Neuronal stem cell (in vitro differentiated cells): ENCODE data around the gene UNC5B.

ENCODE experiments used
- DNase-seq: peaks from one replicate; pipeline ENCODE4 v3.0.0-alpha.2; 2013; ENCODE audit warnings: low spot score
- H2AFZ ChIP-seq: one replicate; pipeline ENCODE4 v1.6.1; 2013; ENCODE audit warnings: mild to moderate bottlenecking, low read length, inconsistent platforms
- H2AK5ac ChIP-seq: 2 replicates; pipeline ENCODE4 v1.6.1; 2013; ENCODE audit warnings: low read depth, mild to moderate bottlenecking, inconsistent platforms, low read length, moderate library complexity, mixed read lengths
- H2BK120ac ChIP-seq: 2 replicates; pipeline ENCODE4 v1.6.1; 2013; ENCODE audit warnings: low read depth, mild to moderate bottlenecking, inconsistent platforms, low read length, moderate library complexity, mixed read lengths
- H2BK12ac ChIP-seq: one replicate; pipeline ENCODE4 v1.6.1; 2013; ENCODE audit warnings: low read length, inconsistent platforms
- H2BK15ac ChIP-seq: 2 replicates; pipeline ENCODE4 v1.6.1; 2013; ENCODE audit warnings: mild to moderate bottlenecking, low read length, inconsistent platforms, mixed read lengths
- H2BK5ac ChIP-seq: one replicate; pipeline ENCODE4 v1.6.1; 2013; ENCODE audit warnings: inconsistent platforms, mild to moderate bottlenecking, low read length, moderate library complexity
- H3K14ac ChIP-seq: one replicate; pipeline ENCODE4 v1.6.1; 2013; ENCODE audit warnings: low read length, inconsistent platforms
- H3K18ac ChIP-seq: 2 replicates; pipeline ENCODE4 v1.6.1; 2013; ENCODE audit warnings: low read length, inconsistent platforms
- H3K23ac ChIP-seq: 2 replicates; pipeline ENCODE4 v1.6.1; 2013; ENCODE audit warnings: low read depth, mild to moderate bottlenecking, mixed read lengths, low read length, inconsistent platforms; ENCODE audit not compliant: poor library complexity
- H3K27ac ChIP-seq: replicated peaks from 3 replicates; pipeline ENCODE4 v1.5.1; 2013; ENCODE audit warnings: low read length, inconsistent platforms
- H3K27me3 ChIP-seq, 3 experiments: 2 replicates each; pipeline ENCODE4 v1.6.1; 2013; ENCODE audit warnings: low read length in 3 of 3, mild to moderate bottlenecking in 2 of 3, inconsistent platforms in 1 of 3, low read depth in 1 of 3, mixed read lengths in 1 of 3, moderate library complexity in 1 of 3; ENCODE audit not compliant: control insufficient read depth in 3 of 3, insufficient read depth in 3 of 3
- H3K36me3 ChIP-seq, 2 donors: replicated peaks in 1 of 2; 2 replicates each; pipeline ENCODE4 v1.6.1; 2013; ENCODE audit warnings: low read length in 2 of 2; ENCODE audit not compliant: control insufficient read depth in 2 of 2, insufficient read depth in 2 of 2
- H3K4ac ChIP-seq: 2 replicates; pipeline ENCODE4 v1.6.1; 2013; ENCODE audit warnings: inconsistent platforms, mild to moderate bottlenecking, low read length, moderate library complexity
- H3K4me1 ChIP-seq, 2 donors: 1 replicate in 1 of 2; 2 replicates in 1 of 2; pipeline ENCODE4 v1.6.1; 2013; ENCODE audit warnings: low read length in 2 of 2, low read depth in 1 of 2; ENCODE audit not compliant: control insufficient read depth in 2 of 2, insufficient read depth in 1 of 2
- H3K4me2 ChIP-seq: one replicate; pipeline ENCODE4 v1.6.1; 2013; ENCODE audit warnings: mild to moderate bottlenecking, low read length, inconsistent platforms; ENCODE audit not compliant: insufficient read depth, poor library complexity, severe bottlenecking
- H3K4me3 ChIP-seq, 2 donors: 2 replicates each; pipeline ENCODE4 v1.5.1; 2013; ENCODE audit warnings: low read length in 2 of 2, mild to moderate bottlenecking in 2 of 2, inconsistent platforms in 1 of 2, moderate library complexity in 1 of 2
- H3K79me1 ChIP-seq: one replicate; pipeline ENCODE4 v1.6.1; 2013; ENCODE audit warnings: low read depth, mild to moderate bottlenecking, inconsistent platforms, low read length, moderate library complexity
- H3K9ac ChIP-seq: one replicate; pipeline ENCODE4 v1.6.1; 2013; ENCODE audit warnings: mild to moderate bottlenecking, low read depth, low read length, inconsistent platforms; ENCODE audit not compliant: poor library complexity
- H3K9me3 ChIP-seq, 2 donors: replicated peaks in 1 of 2; 2 replicates each; pipeline versions ENCODE3 to v1.6.1; 2013; ENCODE audit warnings: low read length in 2 of 2, mild to moderate bottlenecking in 2 of 2, inconsistent platforms in 1 of 2, low read depth in 1 of 2, mixed read lengths in 1 of 2, moderate library complexity in 1 of 2; ENCODE audit not compliant: control insufficient read depth in 2 of 2, insufficient read depth in 1 of 2
- H4K8ac ChIP-seq: one replicate; pipeline ENCODE4 v1.6.1; 2013; ENCODE audit warnings: low read depth, mild to moderate bottlenecking, inconsistent platforms, low read length, moderate library complexity
- H4K91ac ChIP-seq: one replicate; pipeline ENCODE4 v1.6.1; 2013; ENCODE audit warnings: low read length, low read depth, mild to moderate bottlenecking, inconsistent platforms; ENCODE audit not compliant: poor library complexity
- WGBS, 2 donors: extraction: QIAGEN DNeasy Blood & Tissue Kit; methylation state at CpG; one replicate each; pipeline ENCODE4 v1.1.7; 2013; ENCODE audit warnings: missing lambda C conversion rate in 2 of 2, mixed read lengths in 1 of 2; ENCODE audit not compliant: insufficient read length in 2 of 2, insufficient replicate concordance in 1 of 2; ENCODE audit errors: extremely low coverage in 2 of 2; 5-methylcytosine and 5-hydroxymethylcytosine counted together

UNC5B gene

GRCh38 chr10:71221586-71222202 lies 9.3 kb downstream of the UNC5B start:
- WGBS, 2 donors = no CpG with 5 or more reads among the region's 5 CpGs
- Histone ChIP-seq H4K8ac (no peak overlapping the region), H2BK12ac (no peak overlapping the region), H3K18ac (no peak overlapping the region), H3K4me1 (peaks cover 3 to 16% of the 10 kb centered on the region in 2 donors), H3K9ac (no peak overlapping the region), H3K4me2 (no peak overlapping the region), H3K4me3 (no peak overlapping the region), H2BK120ac (peak overlapping the region; percentile 8), H3K14ac (no peak overlapping the region), H3K79me1 (no peaks in the 10 kb centered on the region), H3K27me3 (peaks cover 0 to 46% (median 3%) of the 10 kb centered on the region in 3 experiments), H4K91ac (no peak overlapping the region), H2AFZ (no peak overlapping the region), H3K27ac (no peak overlapping the region), H2AK5ac (peak overlapping the region; percentile 80), H3K23ac (no peak overlapping the region), H3K9me3 (no peaks in the 10 kb centered on the region), H3K36me3 (no peaks in the 10 kb centered on the region), H2BK5ac (no peak overlapping the region), H2BK15ac (no peak overlapping the region), H3K4ac (no peak overlapping the region)
- no peak for DNase-seq

- Histone ChIP-seq H3K27me3 (peaks cover 0 to 37% (median 2%) of the 10 kb centered on the region in 3 experiments), H3K4me1 (peaks cover 0 to 13% of the 10 kb centered on the region in 2 donors), H3K14ac (peak overlapping the region; percentile 56), H3K9me3 (no peaks in the 10 kb centered on the region), H4K91ac (no peak overlapping the region), H3K18ac (peak overlapping the region; percentile 81), H3K4me2 (no peak overlapping the region), H2AFZ (no peak overlapping the region), H3K36me3 (no peaks in the 10 kb centered on the region), H3K23ac (peak overlapping the region; percentile 29), H2BK120ac (no peak overlapping the region), H3K79me1 (no peaks in the 10 kb centered on the region), H2BK15ac (peak overlapping the region; percentile 83), H3K9ac (no peak overlapping the region), H3K27ac (no peak overlapping the region), H3K4ac (no peak overlapping the region), H2AK5ac (peak overlapping the region; percentile 93), H2BK12ac (no peak overlapping the region), H2BK5ac (no peak overlapping the region), H3K4me3 (no peak overlapping the region), H4K8ac (no peak overlapping the region)
- no CpG with 5 or more reads among the region's 11 CpGs for WGBS, 2 donors
- DNase-seq = no peak
Measured at GRCh38 chr10:71222601-71223346, 10.4 kb downstream of the UNC5B start.

GRCh38 chr10:71223347-71224058 lies 11.1 kb downstream of the UNC5B start:
- Histone ChIP-seq H4K8ac (no peak overlapping the region), H3K9me3 (no peaks in the 10 kb centered on the region), H3K27ac (no peak overlapping the region), H2AFZ (no peak overlapping the region), H3K27me3 (peaks cover 0 to 29% (median 0%) of the 10 kb centered on the region in 3 experiments), H4K91ac (no peak overlapping the region), H2BK12ac (no peak overlapping the region), H3K23ac (no peak overlapping the region), H3K79me1 (no peaks in the 10 kb centered on the region), H3K36me3 (no peaks in the 10 kb centered on the region), H2AK5ac (peak overlapping the region; percentile 93), H2BK5ac (no peak overlapping the region), H3K4me1 (peaks cover 0 to 10% of the 10 kb centered on the region in 2 donors), H3K9ac (no peak overlapping the region), H3K14ac (no peak overlapping the region), H3K18ac (peak overlapping the region; percentile 81), H2BK15ac (peak overlapping the region; percentile 83), H2BK120ac (no peak overlapping the region), H3K4ac (no peak overlapping the region), H3K4me3 (no peak overlapping the region), H3K4me2 (no peak overlapping the region)
- DNase-seq = no peak
- WGBS, 2 donors = no CpG with 5 or more reads among the region's 4 CpGs
